Osteoblast (primary cell): Measurements from ENCODE around the gene NAV2. TPM values are rescaled to one million over a fixed set of nuclear protein-coding genes. Genes with fewer than 3 reads are reported as not detected.

Source experiments
- DNase-seq: peaks from one replicate; pipeline ENCODE4 v3.0.0; 2011; ENCODE audit warnings: low spot score, mixed read lengths; ENCODE audit not compliant: insufficient read length; ENCODE audit errors: missing footprints
- H2AFZ ChIP-seq: 2 replicates; pipeline ENCODE4 v1.6.0; 2011; ENCODE audit warnings: mild to moderate bottlenecking, low read length
- H3K27ac ChIP-seq: 2 replicates; pipeline ENCODE4 v1.5.1; 2011; ENCODE audit warnings: mild to moderate bottlenecking, low read depth, low read length, moderate library complexity
- H3K27me3 ChIP-seq: 2 replicates; pipeline ENCODE4 v1.6.0; 2012; ENCODE audit warnings: mild to moderate bottlenecking, control low read depth, inconsistent platforms, low read length, moderate library complexity; ENCODE audit not compliant: insufficient read depth
- H3K36me3 ChIP-seq: 2 replicates; pipeline ENCODE4 v1.5.1; 2011; ENCODE audit warnings: mild to moderate bottlenecking, low read length, control low read depth, moderate library complexity; ENCODE audit not compliant: insufficient read depth
- H3K4me1 ChIP-seq: 2 replicates; pipeline ENCODE4 v1.5.1; 2011; ENCODE audit warnings: mild to moderate bottlenecking, low read length, control low read depth, moderate library complexity; ENCODE audit not compliant: insufficient read depth
- H3K4me2 ChIP-seq: 2 replicates; pipeline ENCODE4 v1.6.0; 2011; ENCODE audit warnings: mild to moderate bottlenecking, low read length; ENCODE audit not compliant: insufficient read depth
- H3K4me3 ChIP-seq: fragments of 200-600 bp; sonication (generic); 3 replicates; pipeline ENCODE4 v1.5.1; 2012; ENCODE audit warnings: mild to moderate bottlenecking, low read length, inconsistent platforms; ENCODE audit not compliant: insufficient read depth
- H3K79me2 ChIP-seq: 2 replicates; pipeline ENCODE4 v1.6.0; 2012; ENCODE audit warnings: mild to moderate bottlenecking, low read length, control low read depth, inconsistent platforms; ENCODE audit not compliant: insufficient read depth
- H3K9me3 ChIP-seq: 2 replicates; pipeline ENCODE4 v1.5.1; 2011; ENCODE audit warnings: low read depth, low read length, control low read depth
- H4K20me1 ChIP-seq: 2 replicates; pipeline ENCODE4 v1.6.0; 2012; ENCODE audit warnings: mild to moderate bottlenecking, low read length, control low read depth; ENCODE audit not compliant: insufficient read depth
- CTCF ChIP-seq: IDR thresholded peaks from 2 replicates; pipeline ENCODE4 v1.5.1; 2011; ENCODE audit warnings: mild to moderate bottlenecking, low read depth, low read length, moderate library complexity; ENCODE audit errors: extremely low read depth
- total RNA-seq: library from RNA; depleted of rRNA; stranded (reverse); fragments of >200 nt; gene quantifications from 2 replicates; pipeline ENCODE4 v1.2.3, GENCODE V29; 2012

Gene NAV2
- total RNA-seq, 1 donor, result 8.7 TPM

DNA sequence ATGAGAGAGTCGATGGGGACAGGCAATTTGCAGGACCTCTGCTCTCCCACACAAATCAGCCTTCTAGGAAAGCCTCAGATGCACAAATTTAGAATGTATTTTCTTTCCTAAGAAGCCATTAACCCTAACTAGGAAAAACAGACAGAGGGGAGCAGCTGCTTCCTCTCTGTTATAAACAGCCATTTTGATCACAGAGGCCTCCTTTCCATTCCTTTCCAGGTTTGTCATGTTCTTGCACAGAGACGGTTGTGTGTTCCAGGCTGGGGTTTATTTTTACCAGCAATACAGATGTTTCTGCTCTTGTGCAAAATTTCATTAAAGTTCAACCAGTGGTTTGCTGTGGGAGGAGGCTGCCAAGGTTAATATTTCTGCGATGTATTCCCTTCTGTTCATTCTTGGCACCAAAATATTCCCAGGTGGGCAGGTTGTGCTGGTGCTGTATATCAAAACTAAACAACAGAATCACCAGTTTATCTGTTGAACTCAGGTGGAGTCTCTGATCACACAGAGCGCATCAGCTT is 90.2 kb downstream of the NAV2 start:
- no peak overlapping the region for H2AFZ ChIP-seq
- DNase-seq, result no peak
- TF ChIP-seq CTCF, result no peak
- H3K79me2 ChIP-seq, result peaks cover 100% of the 10 kb centered on the region
- no peak overlapping the region for H3K4me2 ChIP-seq
- no peak overlapping the region for H3K4me3 ChIP-seq
- peaks cover 10% of the 10 kb centered on the region for H3K4me1 ChIP-seq
- no peak overlapping the region for H3K27ac ChIP-seq
- H3K36me3 ChIP-seq, result no peaks in the 10 kb centered on the region
- H3K27me3 ChIP-seq, result no peaks in the 10 kb centered on the region
- peaks cover 28% of the 10 kb centered on the region for H4K20me1 ChIP-seq
- H3K9me3 ChIP-seq, result no peaks in the 10 kb centered on the region

GRCh38 chr11:19803506-19803998 is 90.9 kb downstream of the NAV2 start:
- Histone ChIP-seq H3K4me3 (no peak overlapping the region), H4K20me1 (peaks cover 32% of the 10 kb centered on the region), H2AFZ (no peak overlapping the region), H3K36me3 (no peaks in the 10 kb centered on the region), H3K27me3 (no peaks in the 10 kb centered on the region), H3K27ac (no peak overlapping the region), H3K4me1 (peaks cover 10% of the 10 kb centered on the region), H3K79me2 (peaks cover 99% of the 10 kb centered on the region), H3K4me2 (no peak overlapping the region), H3K9me3 (no peaks in the 10 kb centered on the region)
- no peak for DNase-seq
- TF ChIP-seq CTCF, result no peak

DNA sequence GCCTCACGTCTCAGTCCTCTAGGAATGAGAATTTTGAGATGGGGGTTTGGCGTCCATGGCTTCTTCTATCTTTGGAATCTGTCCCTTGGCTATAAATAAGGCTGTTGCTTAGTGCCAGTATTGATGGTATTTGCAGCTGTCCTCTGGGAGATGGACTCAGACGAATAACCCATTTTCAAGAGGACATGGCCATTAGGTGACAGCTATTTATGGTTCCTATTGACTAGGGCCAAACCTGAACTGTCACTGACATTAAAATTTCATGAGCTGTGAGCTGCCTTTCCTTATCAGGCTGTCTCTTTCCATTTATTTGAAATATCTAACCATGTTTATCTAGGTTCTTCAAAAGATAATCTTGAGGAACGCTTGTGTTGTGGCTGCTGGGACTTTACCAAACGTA is 92.7 kb downstream of the NAV2 start:
- no peak overlapping the region for H3K4me3 ChIP-seq
- no peaks in the 10 kb centered on the region for H3K36me3 ChIP-seq
- no peak overlapping the region for H2AFZ ChIP-seq
- H3K9me3 ChIP-seq, result no peaks in the 10 kb centered on the region
- peaks cover 36% of the 10 kb centered on the region for H4K20me1 ChIP-seq
- no peak overlapping the region for H3K27ac ChIP-seq
- DNase-seq, result no peak
- no peaks in the 10 kb centered on the region for H3K27me3 ChIP-seq
- peaks cover 10% of the 10 kb centered on the region for H3K4me1 ChIP-seq
- no peak overlapping the region for H3K4me2 ChIP-seq
- H3K79me2 ChIP-seq, result peaks cover 99% of the 10 kb centered on the region
- TF ChIP-seq CTCF, result no peak

GRCh38 chr11:19805827-19806226 is 93.2 kb downstream of the NAV2 start:
- H3K27ac ChIP-seq, result no peak overlapping the region
- no peaks in the 10 kb centered on the region for H3K36me3 ChIP-seq
- H3K9me3 ChIP-seq, result no peaks in the 10 kb centered on the region
- no peak overlapping the region for H3K4me3 ChIP-seq
- H3K79me2 ChIP-seq, result peaks cover 99% of the 10 kb centered on the region
- peaks cover 33% of the 10 kb centered on the region for H4K20me1 ChIP-seq
- H3K27me3 ChIP-seq, result no peaks in the 10 kb centered on the region
- DNase-seq, result no peak
- peaks cover 10% of the 10 kb centered on the region for H3K4me1 ChIP-seq
- no peak for TF ChIP-seq CTCF
- H3K4me2 ChIP-seq, result no peak overlapping the region
- no peak overlapping the region for H2AFZ ChIP-seq
